Activated T-helper 9 cell treated with anti-CD3 and anti-CD28 coated beads, Interleukin-2, amount 50 U/mL, for 16 hours (primary cell): ENCODE results near the gene MED29.

Source experiments
- DNase-seq: peaks from one replicate; pipeline ENCODE4 v3.0.0-alpha.2; 2020; ENCODE audit warnings: low read depth

Gene MED29

DNA sequence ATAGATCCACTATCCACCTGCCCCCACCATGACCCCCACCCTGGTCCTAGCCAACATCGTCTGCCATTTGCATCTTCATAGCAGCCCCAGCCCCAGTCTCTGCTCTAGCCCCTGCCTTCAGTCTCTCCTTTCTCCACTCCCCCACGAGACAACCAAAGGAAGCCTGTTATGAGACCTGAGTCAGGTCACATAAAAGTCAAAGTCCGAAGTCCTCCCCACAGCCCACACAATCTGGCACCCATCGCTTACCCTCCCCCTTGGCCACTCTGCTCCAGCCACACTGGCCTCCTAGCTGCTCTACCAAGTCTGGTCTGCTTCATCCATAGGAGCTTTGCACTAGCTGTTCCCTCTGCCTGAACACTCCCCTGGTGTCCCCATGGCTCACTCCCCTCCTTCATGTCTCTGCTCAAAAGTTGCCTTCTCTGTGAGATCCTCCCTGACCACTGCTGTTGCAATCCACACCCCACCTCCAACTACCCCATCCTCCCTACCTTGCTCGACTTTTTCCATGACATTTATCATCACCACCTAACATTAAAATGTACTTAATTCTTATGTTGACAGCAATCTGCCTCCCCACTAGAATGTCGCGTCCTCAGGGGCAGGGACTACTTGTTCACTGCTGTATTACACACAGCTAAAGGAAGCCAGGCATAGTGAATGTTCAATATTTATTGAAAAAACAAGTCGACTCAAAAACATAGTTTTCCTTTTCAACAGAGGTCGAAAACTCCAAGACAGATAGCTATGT lies 20.1 kb downstream of the MED29 start:
- DNase-seq: no peak

DNA sequence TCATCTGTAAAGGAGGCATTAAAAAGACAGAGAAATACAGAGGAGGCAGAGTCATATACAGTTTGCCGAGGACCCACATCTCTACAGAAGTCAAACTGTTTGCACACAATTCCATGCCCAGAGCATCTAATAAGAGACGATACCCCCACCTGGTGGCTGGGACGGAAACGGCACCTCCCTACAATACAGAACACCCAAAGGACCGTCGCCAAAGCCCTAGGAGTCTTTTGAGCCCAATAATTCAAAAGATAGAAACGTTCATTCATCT lies 20.6 kb downstream of the MED29 start:
- DNase-seq: peak; percentile 82

DNA sequence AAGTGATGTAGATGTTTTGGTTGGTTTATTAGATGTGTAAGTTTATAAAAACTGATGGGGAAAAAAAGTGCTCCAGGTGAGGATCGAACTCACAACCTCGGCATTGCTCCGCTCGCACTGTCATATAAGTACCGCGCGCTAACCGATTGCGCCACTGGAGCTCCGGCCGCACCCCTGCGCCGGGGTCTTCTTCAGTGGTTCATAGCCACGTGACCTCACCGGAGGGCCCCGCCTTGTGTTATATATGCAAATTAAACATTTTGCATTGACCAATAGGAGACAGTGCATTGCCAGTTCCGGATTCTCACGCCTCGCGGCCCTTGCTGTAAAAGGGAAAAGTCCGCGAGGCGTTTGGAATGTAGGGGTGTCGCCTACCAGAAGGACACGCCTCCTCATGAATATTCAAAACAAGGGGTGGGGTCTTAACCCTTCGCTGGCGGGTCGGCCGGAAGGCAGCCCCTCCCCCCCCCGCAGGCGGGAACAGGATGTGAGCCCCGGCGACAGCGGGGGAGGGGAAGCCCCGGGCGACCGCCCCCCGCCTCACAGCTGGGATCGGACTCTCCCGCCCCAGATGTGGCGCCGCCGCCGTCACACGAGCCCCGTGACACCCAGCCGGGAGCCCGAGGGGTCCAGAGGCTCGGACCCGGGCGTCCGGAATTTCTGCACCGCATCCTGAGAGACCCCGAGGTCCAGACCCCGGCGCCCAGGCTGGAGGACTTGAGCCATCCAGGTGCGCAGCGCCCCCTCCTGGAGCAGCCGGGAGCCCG lies 21.1 kb downstream of the MED29 start, which contains the start of gene PLEKHG2:
Gene PLEKHG2, plus strand, starts transcription at position 570 of the 767 bp plus-strand sequence. CDS start 1,418 bp downstream, outside the sequence.
- peak; percentile 93 for DNase-seq

DNA sequence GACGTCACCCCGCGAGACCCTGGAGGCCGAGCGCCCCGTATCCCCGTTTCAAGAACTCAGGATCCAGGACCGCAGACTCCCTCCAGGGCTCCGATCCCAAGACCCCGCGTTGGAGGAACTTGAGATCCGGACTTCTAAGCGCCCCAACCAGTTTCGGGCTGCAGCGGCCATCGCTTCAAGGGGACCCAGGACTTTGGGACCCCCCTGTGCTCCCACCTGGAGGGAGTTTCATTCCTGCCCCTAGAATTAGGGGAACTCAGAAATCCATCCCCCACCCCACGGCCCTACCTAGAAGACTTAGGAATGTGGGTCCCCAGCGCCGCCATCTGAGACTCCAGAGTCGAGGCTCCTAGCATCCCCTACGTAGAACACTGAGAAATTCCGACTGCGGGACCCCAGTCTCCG lies 21.7 kb downstream of the MED29 start:
- no peak for DNase-seq

DNA sequence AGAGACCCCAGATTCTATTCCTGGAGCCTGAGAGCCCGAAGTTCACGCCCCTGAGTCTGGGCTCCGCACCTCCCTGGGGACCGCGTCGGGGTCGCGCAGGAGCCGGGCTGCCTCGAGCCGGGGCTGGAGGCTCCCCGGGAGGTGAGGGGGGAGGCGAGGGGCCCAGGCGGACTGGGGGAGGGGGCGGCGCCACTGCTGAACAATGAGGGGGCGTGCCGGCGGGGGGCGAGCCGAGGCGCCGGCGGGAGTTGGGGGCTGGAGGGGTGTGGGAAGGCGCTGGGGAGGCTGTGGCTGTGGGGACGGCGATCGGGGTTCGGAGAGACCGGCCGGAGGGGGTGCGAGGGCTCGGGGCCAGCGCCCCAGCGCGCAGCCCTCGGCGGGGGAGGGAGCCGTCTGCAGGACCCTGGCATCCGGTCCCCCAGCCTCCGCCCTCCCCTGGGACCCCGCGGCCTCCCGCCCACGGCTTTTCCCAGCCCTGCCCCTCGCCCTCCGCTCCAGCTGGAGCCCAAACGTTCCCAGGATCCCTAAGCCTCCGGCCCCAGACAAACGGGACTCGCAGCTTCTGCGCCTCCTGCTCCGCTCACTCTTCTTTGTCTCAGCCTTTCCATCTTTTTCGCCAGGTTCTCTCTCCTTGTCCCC lies 22.2 kb downstream of the MED29 start:
- no peak for DNase-seq

DNA sequence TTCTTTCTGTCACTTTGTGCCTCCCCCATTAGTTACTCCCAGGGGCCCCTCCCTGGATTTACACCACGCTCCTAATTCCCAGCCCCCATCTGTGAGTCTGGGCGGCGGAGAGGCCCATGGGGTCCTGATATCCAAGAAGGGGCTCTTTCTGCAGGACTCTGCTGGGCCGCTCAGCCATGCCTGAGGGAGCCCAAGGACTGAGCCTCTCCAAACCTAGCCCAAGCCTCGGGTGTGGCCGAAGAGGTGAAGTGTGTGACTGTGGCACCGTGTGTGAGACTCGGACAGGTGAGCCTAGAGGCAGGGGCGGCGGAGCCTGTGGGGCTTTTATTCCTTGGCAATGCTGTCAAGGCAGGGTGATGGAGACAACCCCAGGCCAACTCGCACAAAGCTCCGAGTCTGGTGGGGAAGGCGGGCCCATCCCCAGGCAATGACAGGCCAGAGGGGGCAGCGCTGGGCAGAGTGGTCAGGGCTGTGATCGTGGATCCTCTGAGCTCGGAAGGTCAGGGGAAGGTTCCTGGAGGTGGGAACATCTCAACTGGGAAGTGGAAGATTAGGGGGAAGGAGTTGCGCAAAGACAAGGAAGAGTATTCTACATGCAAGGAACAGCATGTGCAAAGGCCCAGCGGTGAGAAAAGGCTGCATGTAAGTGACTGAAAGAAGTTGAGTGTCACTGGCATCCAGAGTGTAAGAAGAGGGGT lies 22.9 kb downstream of the MED29 start:
- no peak for DNase-seq

DNA sequence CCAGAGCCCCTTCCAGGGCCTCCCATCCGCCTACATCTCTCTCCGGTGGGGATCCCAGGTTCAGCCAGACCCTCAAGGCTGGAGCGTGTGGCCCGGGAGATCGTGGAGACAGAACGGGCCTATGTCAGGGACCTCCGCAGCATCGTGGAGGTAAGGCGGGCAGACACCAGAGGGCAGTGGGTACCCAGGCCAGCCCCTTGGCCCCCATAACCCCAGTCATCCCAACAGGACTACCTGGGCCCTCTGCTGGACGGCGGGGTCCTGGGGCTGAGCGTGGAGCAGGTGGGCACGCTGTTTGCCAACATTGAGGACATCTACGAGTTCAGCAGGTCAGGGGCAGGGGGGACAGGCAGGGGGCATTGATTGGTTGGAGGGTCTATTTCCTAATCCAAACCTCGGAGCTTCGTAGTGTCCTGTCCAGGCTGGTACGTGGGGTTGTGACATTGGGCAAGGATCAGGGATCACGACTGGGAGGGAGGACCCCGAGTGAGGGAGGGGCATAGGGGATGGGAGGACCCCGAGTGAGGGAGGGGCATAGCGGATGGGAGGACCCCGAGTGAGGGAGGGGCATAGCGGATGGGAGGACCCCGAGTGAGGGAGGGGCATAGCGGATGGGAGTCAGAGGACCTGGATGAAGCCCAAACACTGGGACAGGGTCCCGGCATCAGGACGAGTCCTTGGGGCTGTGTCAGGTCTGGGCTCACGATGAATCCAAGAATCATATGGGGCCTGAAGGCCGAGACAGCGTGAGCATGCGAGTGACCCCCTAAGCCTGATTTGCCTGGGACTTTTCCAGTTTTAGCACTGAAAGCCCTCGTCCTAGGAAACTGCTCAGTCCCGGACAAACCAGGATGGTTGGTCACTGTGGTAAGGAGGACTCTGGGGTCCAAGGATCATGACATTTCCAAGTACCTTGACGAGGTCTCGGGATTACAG lies 24.2 kb downstream of the MED29 start:
- DNase-seq: no peak

DNA sequence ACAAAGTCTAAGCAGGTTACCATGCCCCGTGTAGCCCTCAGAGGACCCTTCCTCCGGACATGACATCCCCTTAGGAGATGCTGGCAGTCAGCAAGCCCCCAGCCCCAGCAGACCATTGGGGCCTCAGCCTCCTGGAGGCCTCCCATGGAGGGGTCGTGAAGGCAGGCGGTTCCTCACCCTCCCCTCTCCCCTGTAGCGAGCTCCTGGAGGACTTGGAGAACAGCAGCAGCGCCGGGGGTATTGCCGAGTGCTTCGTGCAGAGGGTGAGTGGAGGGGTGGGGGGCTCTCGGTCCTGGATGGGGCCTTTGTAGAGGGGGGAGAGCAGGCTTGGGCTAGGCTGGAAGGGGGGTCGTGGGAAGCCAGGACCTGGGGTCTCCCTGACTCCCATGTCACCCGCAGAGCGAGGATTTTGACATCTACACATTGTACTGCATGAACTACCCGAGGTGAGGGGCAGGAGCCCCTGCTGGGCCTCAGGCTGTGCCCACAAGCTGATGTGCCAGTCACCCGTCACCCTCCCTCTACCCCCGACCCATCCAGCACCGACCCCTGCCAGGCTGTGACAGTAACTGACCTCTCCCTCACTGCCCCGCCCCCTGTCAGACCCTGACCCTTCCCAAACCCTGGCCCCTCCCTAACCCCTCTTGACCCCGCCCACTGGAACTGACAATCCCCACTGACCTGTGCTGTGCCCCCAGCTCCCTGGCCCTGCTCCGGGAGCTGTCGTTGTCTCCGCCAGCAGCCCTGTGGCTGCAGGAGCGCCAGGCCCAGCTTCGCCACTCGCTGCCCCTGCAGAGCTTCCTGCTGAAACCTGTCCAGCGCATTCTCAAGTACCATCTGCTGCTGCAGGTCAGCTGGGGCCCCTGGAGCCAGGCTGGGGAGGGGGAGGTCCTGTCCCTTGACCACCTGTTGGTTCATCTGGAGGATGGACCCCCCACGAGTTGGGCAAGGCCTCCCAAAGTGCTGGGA lies 25.3 kb downstream of the MED29 start:
- no peak for DNase-seq

DNA sequence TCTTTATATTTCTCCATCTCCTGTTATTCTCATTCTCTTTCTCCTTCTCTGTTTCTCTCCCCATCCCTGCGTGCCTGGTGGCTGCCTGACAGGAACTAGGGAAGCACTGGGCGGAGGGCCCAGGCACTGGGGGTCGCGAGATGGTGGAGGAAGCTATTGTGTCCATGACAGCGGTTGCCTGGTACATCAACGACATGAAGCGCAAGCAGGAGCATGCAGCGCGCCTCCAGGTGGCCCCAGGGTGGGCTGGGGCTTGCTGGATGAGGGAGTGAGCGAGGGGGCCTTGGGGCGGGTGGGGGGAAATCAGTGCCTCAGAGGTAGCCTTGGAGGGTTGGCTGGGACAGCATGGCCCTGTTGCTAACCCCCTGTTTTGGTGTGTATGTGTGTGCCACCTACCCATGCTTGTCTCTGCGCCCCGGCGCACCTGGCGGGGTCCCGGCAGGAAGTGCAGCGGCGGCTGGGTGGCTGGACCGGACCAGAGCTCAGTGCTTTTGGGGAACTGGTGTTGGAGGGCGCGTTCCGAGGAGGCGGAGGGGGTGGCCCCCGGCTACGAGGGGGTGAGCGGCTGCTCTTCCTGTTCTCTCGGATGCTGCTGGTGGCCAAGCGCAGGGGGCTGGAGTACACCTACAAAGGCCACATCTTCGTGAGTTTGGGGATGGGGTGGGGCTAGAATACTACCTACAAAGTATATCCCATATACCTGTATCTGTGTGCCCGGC lies 26.4 kb downstream of the MED29 start:
- no peak for DNase-seq

DNA sequence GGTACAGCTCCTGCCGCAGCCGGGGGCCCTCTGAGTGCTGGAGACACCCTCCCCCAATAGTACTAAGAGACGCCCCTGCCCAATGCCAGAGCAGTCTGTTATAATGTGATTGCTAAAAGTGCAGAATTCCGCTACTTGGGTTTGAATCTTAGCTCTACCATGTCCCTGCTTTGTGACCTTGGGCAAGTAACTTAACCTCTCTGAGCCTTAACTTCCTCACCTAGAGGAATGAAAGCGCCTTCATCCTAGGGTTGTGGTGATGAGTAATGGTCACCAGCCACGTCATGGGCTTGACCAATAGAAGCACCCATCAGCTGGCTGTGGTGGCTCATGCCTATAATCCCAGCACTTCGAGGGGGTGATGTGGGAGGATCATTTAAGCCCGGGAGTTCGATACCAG lies 27.8 kb downstream of the MED29 start:
- DNase-seq: no peak

DNA sequence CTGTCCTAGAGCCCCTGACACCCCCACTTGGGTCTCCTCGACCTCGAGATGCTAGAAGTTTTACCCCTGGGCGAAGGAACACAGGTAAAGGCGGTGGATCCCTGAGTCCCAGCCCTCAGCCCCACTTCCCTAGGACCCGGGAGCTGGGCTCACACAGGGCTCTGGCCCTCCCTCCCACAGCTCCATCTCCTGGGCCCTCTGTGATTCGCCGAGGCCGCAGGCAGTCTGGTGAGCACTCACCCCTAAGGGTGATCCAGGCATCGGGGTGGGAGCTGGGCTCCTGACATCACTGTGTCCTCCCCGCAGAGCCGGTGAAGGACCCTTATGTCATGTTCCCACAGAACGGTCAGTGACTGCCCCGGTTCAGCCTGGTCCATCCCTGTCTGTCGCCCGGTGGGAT lies 29.6 kb downstream of the MED29 start:
- no peak for DNase-seq

DNA sequence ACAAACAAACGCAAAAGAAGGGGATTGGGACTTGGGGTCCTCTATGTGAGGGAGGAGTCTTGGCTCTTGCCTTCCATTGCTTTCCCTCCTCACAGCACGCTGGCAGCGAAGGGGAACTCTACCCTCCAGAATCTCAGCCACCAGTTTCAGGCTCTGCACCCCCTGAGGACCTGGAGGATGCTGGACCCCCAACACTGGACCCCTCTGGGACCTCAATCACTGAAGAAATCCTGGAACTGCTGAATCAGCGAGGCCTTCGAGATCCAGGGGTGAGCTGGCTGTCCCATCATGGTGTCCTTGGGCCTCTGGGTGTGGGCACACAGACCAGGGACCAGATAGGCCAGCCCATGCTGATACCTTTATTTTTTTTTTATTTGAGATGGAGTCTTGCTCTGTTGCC lies 30.8 kb downstream of the MED29 start:
- DNase-seq: no peak

DNA sequence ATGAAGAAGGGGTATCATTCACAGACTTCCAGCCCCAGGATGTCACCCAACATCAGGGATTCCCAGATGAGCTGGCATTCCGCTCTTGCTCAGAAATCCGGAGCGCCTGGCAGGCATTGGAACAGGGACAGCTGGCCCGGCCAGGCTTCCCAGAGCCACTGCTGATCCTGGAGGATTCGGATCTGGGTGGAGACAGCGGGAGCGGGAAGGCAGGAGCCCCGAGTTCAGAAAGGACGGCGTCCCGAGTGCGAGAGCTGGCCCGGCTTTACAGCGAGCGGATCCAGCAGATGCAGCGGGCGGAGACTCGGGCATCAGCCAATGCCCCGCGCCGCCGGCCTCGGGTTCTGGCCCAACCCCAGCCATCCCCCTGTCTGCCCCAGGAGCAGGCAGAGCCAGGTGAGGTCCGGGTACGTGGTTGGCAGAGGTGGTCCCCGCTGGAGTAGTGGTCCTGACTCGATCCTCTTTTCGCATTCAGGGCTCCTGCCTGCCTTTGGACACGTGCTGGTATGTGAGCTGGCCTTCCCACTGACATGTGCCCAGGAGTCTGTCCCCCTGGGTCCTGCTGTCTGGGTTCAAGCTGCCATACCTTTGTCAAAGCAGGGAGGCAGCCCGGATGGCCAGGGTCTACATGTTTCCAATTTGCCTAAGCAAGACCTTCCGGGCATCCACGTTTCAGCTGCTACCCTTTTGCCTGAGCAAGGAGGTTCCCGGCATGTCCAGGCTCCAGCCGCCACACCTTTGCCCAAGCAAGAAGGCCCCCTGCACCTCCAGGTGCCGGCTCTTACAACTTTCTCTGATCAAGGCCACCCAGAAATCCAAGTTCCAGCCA lies 32.3 kb downstream of the MED29 start:
- no peak for DNase-seq

DNA sequence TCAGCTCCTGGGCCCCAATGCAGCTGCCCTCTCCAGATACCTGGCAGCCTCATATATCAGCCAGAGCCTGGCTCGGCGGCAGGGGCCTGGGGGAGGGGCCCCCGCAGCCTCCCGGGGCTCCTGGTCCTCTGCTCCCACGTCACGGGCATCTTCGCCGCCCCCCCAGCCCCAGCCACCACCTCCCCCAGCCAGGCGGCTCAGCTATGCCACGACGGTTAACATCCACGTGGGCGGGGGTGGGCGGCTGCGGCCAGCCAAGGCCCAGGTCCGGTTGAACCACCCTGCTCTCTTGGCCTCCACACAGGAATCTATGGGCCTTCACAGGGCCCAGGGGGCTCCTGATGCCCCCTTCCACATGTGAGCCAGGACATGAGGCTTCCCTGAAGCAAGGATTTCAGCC lies 33.8 kb downstream of the MED29 start:
- DNase-seq: no peak

DNA sequence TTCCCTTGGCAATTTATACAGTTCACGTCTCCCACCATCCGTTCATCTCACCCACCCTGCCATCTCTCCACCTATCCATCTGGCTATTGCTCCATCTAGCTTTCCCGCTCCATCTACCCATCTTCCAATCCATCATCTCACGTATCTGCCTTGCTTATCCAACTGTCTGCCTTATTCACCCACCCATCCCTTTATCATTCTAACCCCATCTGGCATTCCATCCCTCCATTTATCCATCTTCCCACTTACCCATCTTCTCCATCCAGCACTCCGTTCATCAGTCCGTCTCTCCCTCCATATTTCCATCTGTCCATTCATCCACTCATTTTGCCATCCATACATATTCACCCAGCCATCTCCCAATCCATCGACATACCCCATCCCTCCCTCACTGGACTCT lies 34.6 kb downstream of the MED29 start:
- no peak for DNase-seq

DNA sequence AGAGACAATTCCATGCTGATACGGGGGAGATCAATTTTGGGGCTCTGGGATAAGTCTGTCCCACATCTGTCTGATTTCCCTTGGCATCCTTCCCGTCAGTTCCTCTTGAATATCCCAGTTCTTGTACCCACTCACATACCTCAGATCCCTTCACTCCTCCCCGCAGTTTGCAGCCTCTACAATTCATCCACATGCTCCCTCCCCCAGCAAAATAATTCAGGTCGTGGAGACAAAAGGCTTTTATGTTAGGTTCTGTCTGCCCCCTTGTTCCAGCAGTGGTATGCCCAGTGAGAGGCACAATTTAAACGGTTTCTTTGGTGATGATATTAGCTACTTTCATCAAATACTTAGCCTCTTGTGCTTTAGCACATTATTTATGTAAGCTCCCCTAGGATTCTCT lies 35.0 kb downstream of the MED29 start:
- no peak for DNase-seq

DNA sequence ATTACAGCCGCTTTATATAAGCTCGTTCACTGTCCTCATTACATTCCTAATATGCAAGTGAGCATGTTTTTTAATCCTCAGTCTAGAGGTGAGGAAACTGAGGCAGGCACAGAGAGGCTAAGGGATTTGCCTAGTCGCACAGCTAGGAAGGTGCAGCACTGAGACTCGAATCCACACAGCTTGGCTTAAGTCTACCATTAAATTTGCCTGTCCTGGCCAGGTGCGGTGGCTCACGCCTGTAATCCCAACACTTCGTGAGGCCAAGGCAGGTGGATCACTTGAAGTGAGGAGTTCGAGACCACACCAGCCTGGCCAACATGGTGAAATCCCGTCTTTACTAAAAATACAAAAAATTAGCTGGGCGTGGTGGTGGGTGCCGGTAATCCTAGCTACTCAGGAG lies 36.5 kb downstream of the MED29 start:
- DNase-seq: no peak

DNA sequence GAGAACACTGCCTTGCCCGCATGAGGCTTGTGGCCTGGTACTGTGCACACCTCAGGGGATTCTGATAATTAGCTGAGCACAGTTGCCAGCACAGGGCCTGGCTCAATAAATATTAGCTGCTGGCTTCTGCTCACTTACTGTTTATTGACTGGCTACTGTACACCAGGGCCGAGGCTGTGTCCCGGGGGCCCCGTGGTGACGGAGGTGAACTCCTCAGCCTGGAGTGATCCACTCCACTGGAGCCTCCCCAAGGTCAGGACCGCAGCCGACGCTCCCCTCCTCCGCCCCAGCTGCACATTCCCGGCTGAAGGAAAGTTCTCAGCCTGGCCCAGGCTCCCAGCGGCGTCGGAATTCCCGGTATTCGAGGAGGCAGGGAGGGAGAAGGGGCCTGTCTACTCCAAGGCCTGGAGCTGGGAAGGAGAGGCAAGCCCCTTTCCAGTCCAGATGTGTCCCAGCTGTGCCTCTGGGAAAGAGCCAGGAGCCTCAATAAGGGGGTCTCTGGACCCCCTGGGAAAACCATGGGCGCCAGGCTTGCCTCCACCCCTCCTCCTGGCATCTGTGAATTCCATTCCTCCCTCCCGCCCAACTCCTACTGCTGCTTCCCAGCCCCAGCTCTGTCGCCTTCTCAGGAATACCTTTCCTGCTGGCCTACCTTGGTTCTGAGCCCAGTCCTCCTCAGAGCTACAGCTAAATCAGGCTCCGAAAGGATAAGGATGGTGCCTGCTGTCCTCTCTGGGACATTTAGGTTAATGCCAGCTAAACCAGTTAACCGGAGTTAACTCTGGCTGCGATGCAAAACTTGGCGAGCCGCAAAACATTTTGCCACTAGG lies 37.3 kb downstream of the MED29 start:
- no peak for DNase-seq
